HG02884 (cell line): ENCODE data around the gene TSACC.
"Not testable (repeated sequence)": the region's sequence is repeated elsewhere in the genome, so short reads cannot be mapped to it uniquely, and the experiment has no call there.

Experiments
- ATAC-seq: cut with Tn5 transposase; IDR thresholded peaks from one replicate; pipeline ENCODE4 v1.9.1; 2021; ENCODE audit warnings: mild to moderate bottlenecking, moderate library complexity; ENCODE audit not compliant: unreplicated experiment

The TSACC gene

GRCh38 chr1:156346035-156346434, 7.7 kb downstream of the TSACC start:
- not testable (repeated sequence) for ATAC-seq

GRCh38 chr1:156346636-156347035, 8.3 kb downstream of the TSACC start:
- ATAC-seq, result no peak

GRCh38 chr1:156347331-156347730, 9.0 kb downstream of the TSACC start:
- no peak for ATAC-seq

GRCh38 chr1:156352481-156352880, 14.2 kb downstream of the TSACC start:
- ATAC-seq, result not testable (repeated sequence)

GRCh38 chr1:156356262-156356874, 18.0 kb downstream of the TSACC start:
- no peak for ATAC-seq

GRCh38 chr1:156356875-156357534, 18.7 kb downstream of the TSACC start:
- ATAC-seq, result no peak

GRCh38 chr1:156357977-156358376, 19.7 kb downstream of the TSACC start:
- ATAC-seq, result no peak

GRCh38 chr1:156358641-156359040, 20.3 kb downstream of the TSACC start:
- ATAC-seq, result no peak

GRCh38 chr1:156359249-156359648, 20.9 kb downstream of the TSACC start:
- no peak for ATAC-seq

- ATAC-seq, result no peak
These were observed 21.6 kb downstream of the TSACC start for GRCh38 chr1:156359973-156360372.

- no peak for ATAC-seq
These were observed 22.2 kb downstream of the TSACC start for GRCh38 chr1:156360534-156360933.

- no peak for ATAC-seq
These were observed 27.4 kb downstream of the TSACC start for GRCh38 chr1:156365754-156366153.

- ATAC-seq, result no peak
These were observed 28.2 kb downstream of the TSACC start for GRCh38 chr1:156366378-156367166.

GRCh38 chr1:156367383-156368156, 29.2 kb downstream of the TSACC start:
- no peak for ATAC-seq

- no peak for ATAC-seq
These were observed 29.9 kb downstream of the TSACC start for GRCh38 chr1:156368157-156368658.

- no peak for ATAC-seq
These were observed 30.8 kb downstream of the TSACC start, which contains the start of gene RHBG for GRCh38 chr1:156368889-156369684. Gene RHBG (plus strand): TSS chr1:156369211. CDS start chr1:156369250, 39 bp downstream.

- ATAC-seq, result not testable (repeated sequence)
These were observed 31.5 kb downstream of the TSACC start for GRCh38 chr1:156369685-156370286.

- ATAC-seq, result no peak
These were observed 33.4 kb downstream of the TSACC start for GRCh38 chr1:156371553-156372264.

GRCh38 chr1:156372265-156372586, 33.9 kb downstream of the TSACC start:
- ATAC-seq, result no peak
